ENCODE results near the gene AGTRAP. TPM values are rescaled to one million over a fixed set of nuclear protein-coding genes. Genes with fewer than 3 reads are reported as not detected.

AGTRAP gene
- total RNA-seq, 4 donors from 2014 or later: 4.1 to 34.7 (median 31.2) TPM

GRCh38 chr1:11782127-11782708 is 46.3 kb downstream of the AGTRAP start:
- H3K4me1 ChIP-seq: no peaks in the 10 kb centered on the region
- intact Hi-C loops (cut with DNase I; ENCODE audit: low total_unique reads): no loop called here
- H3K36me3 ChIP-seq: no peaks in the 10 kb centered on the region
- no peak overlapping the region for H3K27ac ChIP-seq
- TF ChIP-seq POLR2A (IDR thresholded peaks at IDR 0.05): no peak
- TF ChIP-seq CTCF (IDR thresholded peaks at IDR 0.05): no peak
- no peak overlapping the region for H3K4me3 ChIP-seq
- DNase-seq: no peak
- no peaks in the 10 kb centered on the region for H3K27me3 ChIP-seq
- no peaks in the 10 kb centered on the region for H3K9me3 ChIP-seq

- H3K9me3 ChIP-seq: no peaks in the 10 kb centered on the region
Measured at GRCh38 chr1:11783556-11783955, 47.6 kb downstream of the AGTRAP start.

GRCh38 chr1:11784256-11784992 is 48.5 kb downstream of the AGTRAP start:
- peak overlapping the region; percentile 54 to 61 for H3K27ac ChIP-seq
- no peaks in the 10 kb centered on the region for H3K9me3 ChIP-seq
- H3K36me3 ChIP-seq: no peaks in the 10 kb centered on the region
- peak overlapping the region in 1 of 2 donors; percentile 17 for H3K4me3 ChIP-seq
- H3K27me3 ChIP-seq: no peaks in the 10 kb centered on the region
- TF ChIP-seq CTCF (IDR thresholded peaks at IDR 0.05) (no peak), POLR2A (IDR thresholded peaks at IDR 0.05) (no peak)
- no peak for DNase-seq
- H3K4me1 ChIP-seq: no peaks in the 10 kb centered on the region
- intact Hi-C loops (cut with DNase I; ENCODE audit: low total_unique reads): no loop called here

More at GRCh38 chr1:11783556-11783955, 47.6 kb downstream of the AGTRAP start:
- TF ChIP-seq CTCF (IDR thresholded peaks at IDR 0.05) (no peak), POLR2A (IDR thresholded peaks at IDR 0.05) (no peak)
- Histone ChIP-seq H3K27me3 (no peaks in the 10 kb centered on the region), H3K36me3 (no peaks in the 10 kb centered on the region), H3K4me1 (no peaks in the 10 kb centered on the region), H3K4me3 (no peak overlapping the region), H3K27ac (no peak overlapping the region)
- intact Hi-C loops (cut with DNase I; ENCODE audit: low total_unique reads): no loop called here
- no peak for DNase-seq

GRCh38 chr1:11784993-11785769 is 49.2 kb downstream of the AGTRAP start:
- Histone ChIP-seq H3K36me3 (no peaks in the 10 kb centered on the region), H3K9me3 (no peaks in the 10 kb centered on the region), H3K27ac (peak overlapping the region; percentile 54 to 61), H3K4me3 (peak overlapping the region in 1 of 2 donors; percentile 17), H3K4me1 (peaks cover 0 to 6% of the 10 kb centered on the region in 2 donors), H3K27me3 (no peaks in the 10 kb centered on the region)
- intact Hi-C loops (cut with DNase I; ENCODE audit: low total_unique reads): no loop called here
- TF ChIP-seq CTCF (IDR thresholded peaks at IDR 0.05): peak; percentile 75 to 85 (median 82)
- no peak for TF ChIP-seq POLR2A (IDR thresholded peaks at IDR 0.05)
- DNase-seq: peak; percentile 64 to 72

GRCh38 chr1:11786168-11786567 is 50.2 kb downstream of the AGTRAP start:
- TF ChIP-seq POLR2A (IDR thresholded peaks at IDR 0.05) (no peak), CTCF (IDR thresholded peaks at IDR 0.05) (no peak)
- intact Hi-C loops (cut with DNase I; ENCODE audit: low total_unique reads): no loop called here
- DNase-seq: no peak
- no peaks in the 10 kb centered on the region for H3K9me3 ChIP-seq
- H3K4me1 ChIP-seq: peaks cover 0 to 13% of the 10 kb centered on the region in 2 donors
- no peak overlapping the region for H3K27ac ChIP-seq
- H3K36me3 ChIP-seq: no peaks in the 10 kb centered on the region
- no peaks in the 10 kb centered on the region for H3K27me3 ChIP-seq
- no peak overlapping the region for H3K4me3 ChIP-seq

Data from uterus (tissue), 4 donors.